ENCODE data around the gene CACNB4. TPM values are rescaled to one million over a fixed set of nuclear protein-coding genes. Genes with fewer than 3 reads are reported as not detected.

Gene CACNB4
- total RNA-seq, 1 experiment from 2014 or later, result 1.00 TPM

GRCh38 chr2:151843691-151844061 is 255.2 kb downstream of the CACNB4 start:
- no peak overlapping the region for H3K27ac Mint-ChIP-seq (ENCODE audit: unreplicated experiment)
- H3K4me1 Mint-ChIP-seq (ENCODE audit: low read depth, unreplicated experiment), result no peaks in the 10 kb centered on the region
- Histone ChIP-seq H3K36me3 (ENCODE audit: control insufficient read depth, insufficient read depth, low read length) (no peaks in the 10 kb centered on the region), H3K9me3 (no peaks in the 10 kb centered on the region), H3K4me3 (ENCODE audit: low read depth, low read length) (no peak overlapping the region), H3K27me3 (replicated peaks; ENCODE audit: control insufficient read depth, insufficient read depth, low read length) (no peaks in the 10 kb centered on the region), H3K4me1 (no peaks in the 10 kb centered on the region)
- ChIA-PET POLR2A (no interaction called here), CTCF (no interaction called here)
- H3K9me3 Mint-ChIP-seq (ENCODE audit: unreplicated experiment), result no peaks in the 10 kb centered on the region
- no peak for TF ChIP-seq CTCF (IDR thresholded peaks at IDR 0.05; ENCODE audit: insufficient read depth in 1 of 2, low read depth in 1 of 2, low read length in 1 of 2, severe bottlenecking in 1 of 2, unreplicated experiment in 1 of 2)
- no peak for DNase-seq
- no peaks in the 10 kb centered on the region for H3K36me3 Mint-ChIP-seq (ENCODE audit: insufficient read depth, unreplicated experiment)
- H3K4me3 Mint-ChIP-seq (ENCODE audit: unreplicated experiment), result no peak overlapping the region
- H3K27me3 Mint-ChIP-seq (ENCODE audit: insufficient read depth, unreplicated experiment), result no peaks in the 10 kb centered on the region
- intact Hi-C loops (cut with micrococcal nuclease; ENCODE audit: unreplicated experiment), result no loop called here
- no TSS peak for BruUV-seq (replicated peaks)

- no peaks in the 10 kb centered on the region for H3K27me3 ChIP-seq (replicated peaks; ENCODE audit: control insufficient read depth, insufficient read depth, low read length)
- intact Hi-C loops (cut with micrococcal nuclease; ENCODE audit: unreplicated experiment), result no loop called here
- H3K36me3 ChIP-seq (ENCODE audit: control insufficient read depth, insufficient read depth, low read length), result no peaks in the 10 kb centered on the region
- H3K9me3 ChIP-seq, result no peaks in the 10 kb centered on the region
- POLR2A ChIA-PET, result no interaction called here
- no peak overlapping the region for H3K4me3 ChIP-seq (ENCODE audit: low read depth, low read length)
- H3K27me3 Mint-ChIP-seq (ENCODE audit: insufficient read depth, unreplicated experiment), result peaks cover 3% of the 10 kb centered on the region
- H3K4me1 Mint-ChIP-seq (ENCODE audit: low read depth, unreplicated experiment), result no peaks in the 10 kb centered on the region
- CTCF ChIA-PET, result no interaction called here
- TF ChIP-seq CTCF (IDR thresholded peaks at IDR 0.05; ENCODE audit: insufficient read depth in 1 of 2, low read depth in 1 of 2, low read length in 1 of 2, severe bottlenecking in 1 of 2, unreplicated experiment in 1 of 2), result no peak
- H3K9me3 Mint-ChIP-seq (ENCODE audit: unreplicated experiment), result no peaks in the 10 kb centered on the region
- no peaks in the 10 kb centered on the region for H3K4me1 ChIP-seq
- BruUV-seq (replicated peaks), result no TSS peak
- H3K4me3 Mint-ChIP-seq (ENCODE audit: unreplicated experiment), result no peak overlapping the region
- no peak for DNase-seq
- no peaks in the 10 kb centered on the region for H3K36me3 Mint-ChIP-seq (ENCODE audit: insufficient read depth, unreplicated experiment)
- no peak overlapping the region for H3K27ac Mint-ChIP-seq (ENCODE audit: unreplicated experiment)
Measured at GRCh38 chr2:151842830-151843690, 255.8 kb downstream of the CACNB4 start.

- H3K27ac Mint-ChIP-seq (ENCODE audit: unreplicated experiment), result no peak overlapping the region
- Histone ChIP-seq H3K4me1 (no peaks in the 10 kb centered on the region), H3K27me3 (replicated peaks; ENCODE audit: control insufficient read depth, insufficient read depth, low read length) (no peaks in the 10 kb centered on the region), H3K9me3 (no peaks in the 10 kb centered on the region), H3K4me3 (ENCODE audit: low read depth, low read length) (no peak overlapping the region), H3K36me3 (ENCODE audit: control insufficient read depth, insufficient read depth, low read length) (no peaks in the 10 kb centered on the region)
- no peak overlapping the region for H3K4me3 Mint-ChIP-seq (ENCODE audit: unreplicated experiment)
- H3K36me3 Mint-ChIP-seq (ENCODE audit: insufficient read depth, unreplicated experiment), result no peaks in the 10 kb centered on the region
- no peaks in the 10 kb centered on the region for H3K9me3 Mint-ChIP-seq (ENCODE audit: unreplicated experiment)
- POLR2A ChIA-PET, result no interaction called here
- TF ChIP-seq CTCF (IDR thresholded peaks at IDR 0.05; ENCODE audit: insufficient read depth in 1 of 2, low read depth in 1 of 2, low read length in 1 of 2, severe bottlenecking in 1 of 2, unreplicated experiment in 1 of 2), result no peak
- peaks cover 3% of the 10 kb centered on the region for H3K27me3 Mint-ChIP-seq (ENCODE audit: insufficient read depth, unreplicated experiment)
- CTCF ChIA-PET, result no interaction called here
- H3K4me1 Mint-ChIP-seq (ENCODE audit: low read depth, unreplicated experiment), result no peaks in the 10 kb centered on the region
- intact Hi-C loops (cut with micrococcal nuclease; ENCODE audit: unreplicated experiment), result no loop called here
- no peak for DNase-seq
- BruUV-seq (replicated peaks), result no TSS peak
Measured at GRCh38 chr2:151841047-151841424, 257.8 kb downstream of the CACNB4 start.

All from Caco-2 (cell line).